ENCODE data around the gene NFIX. TPM values are rescaled to one million over a fixed set of nuclear protein-coding genes. Genes with fewer than 3 reads are reported as not detected.

The NFIX gene
- total and polyA plus RNA-seq, 2 donors (not counting 1 experiment from before 2014, with no cell fraction given) = 0.69 to 5.6 TPM

GRCh38 chr19:13133241-13133870 is 138.1 kb downstream of the NFIX start:
- 89% methylated on average over 11 of the region's 12 CpGs for WGBS (ENCODE audit: insufficient coverage)
- CTCF ChIA-PET = interaction anchor here (0.7 to 1.0 kb wide), 4 partner anchors 13 to 180 kb away, joined by 3 read pairs; no protein-coding TSS in a partner anchor
- intact Hi-C loops (cut with micrococcal nuclease) = no loop called here

DNA sequence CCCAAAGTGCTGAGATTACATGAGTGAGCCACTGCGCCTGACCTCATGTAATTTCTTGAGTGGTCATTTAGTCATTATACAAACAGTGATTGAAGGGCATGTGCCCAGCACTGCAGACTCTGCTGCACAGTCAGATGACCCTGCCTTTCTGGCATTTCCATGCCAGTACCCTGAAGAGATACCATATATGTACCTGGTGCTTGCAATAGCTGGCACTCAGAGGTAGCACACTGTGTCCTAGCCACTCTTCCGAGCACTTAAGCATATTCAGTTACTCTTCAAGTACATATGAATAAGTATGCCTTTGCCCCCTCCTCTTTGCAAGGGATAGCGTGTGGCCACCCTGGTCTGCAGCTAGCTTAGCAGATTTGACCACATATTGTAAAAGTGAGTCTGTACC is 139.4 kb downstream of the NFIX start:
- H3K79me2 ChIP-seq (ENCODE audit: control insufficient read depth, insufficient read depth, low read length) = peaks cover 64% of the 10 kb centered on the region

More at GRCh38 chr19:13133241-13133870, 138.1 kb downstream of the NFIX start:
- TF ChIP-seq EZH2 (IDR thresholded peaks at IDR 0.05; ENCODE audit: borderline replicate concordance, insufficient read depth, low read depth, low read length, poor library complexity, severe bottlenecking) = no peak
- TF ChIP-seq, protein P1, sequence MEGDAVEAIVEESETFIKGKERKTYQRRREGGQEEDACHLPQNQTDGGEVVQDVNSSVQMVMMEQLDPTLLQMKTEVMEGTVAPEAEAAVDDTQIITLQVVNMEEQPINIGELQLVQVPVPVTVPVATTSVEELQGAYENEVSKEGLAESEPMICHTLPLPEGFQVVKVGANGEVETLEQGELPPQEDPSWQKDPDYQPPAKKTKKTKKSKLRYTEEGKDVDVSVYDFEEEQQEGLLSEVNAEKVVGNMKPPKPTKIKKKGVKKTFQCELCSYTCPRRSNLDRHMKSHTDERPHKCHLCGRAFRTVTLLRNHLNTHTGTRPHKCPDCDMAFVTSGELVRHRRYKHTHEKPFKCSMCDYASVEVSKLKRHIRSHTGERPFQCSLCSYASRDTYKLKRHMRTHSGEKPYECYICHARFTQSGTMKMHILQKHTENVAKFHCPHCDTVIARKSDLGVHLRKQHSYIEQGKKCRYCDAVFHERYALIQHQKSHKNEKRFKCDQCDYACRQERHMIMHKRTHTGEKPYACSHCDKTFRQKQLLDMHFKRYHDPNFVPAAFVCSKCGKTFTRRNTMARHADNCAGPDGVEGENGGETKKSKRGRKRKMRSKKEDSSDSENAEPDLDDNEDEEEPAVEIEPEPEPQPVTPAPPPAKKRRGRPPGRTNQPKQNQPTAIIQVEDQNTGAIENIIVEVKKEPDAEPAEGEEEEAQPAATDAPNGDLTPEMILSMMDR (IDR thresholded peaks at IDR 0.05) = no peak
- no peak overlapping the region for H3K4me3 ChIP-seq (ENCODE audit: control extremely low read depth in 1 of 5, extremely low read depth in 1 of 5, insufficient read depth in 1 of 5, low read depth in 2 of 5, low read length in 4 of 5)
- H3K27me3 Mint-ChIP-seq = no peaks in the 10 kb centered on the region
- peaks cover 77% of the 10 kb centered on the region for H3K79me2 ChIP-seq (ENCODE audit: control insufficient read depth, insufficient read depth, low read length)
- no peaks in the 10 kb centered on the region for H3K9me3 Mint-ChIP-seq (ENCODE audit: insufficient read depth)
- POLR2A ChIA-PET = interaction anchor here (0.6 kb wide), 1 partner anchor 243 kb away, joined by 3 read pairs; the partner anchor contains the start of gene GCDH
- H3K27ac ChIP-seq (ENCODE audit: low read length in 2 of 2) = no peak overlapping the region
- H3K4me2 ChIP-seq (replicated peaks; ENCODE audit: low read depth, low read length, poor library complexity, severe bottlenecking) = no peak overlapping the region
- no peak overlapping the region for H3K27ac Mint-ChIP-seq
- no peak overlapping the region for H2AFZ ChIP-seq (ENCODE audit: insufficient read depth, low read depth, low read length, poor library complexity, severe bottlenecking)
- ATAC-seq (ENCODE audit: low read depth) = no peak
- peaks cover 6% of the 10 kb centered on the region for H3K4me1 Mint-ChIP-seq
- peaks cover 14% of the 10 kb centered on the region for H4K20me1 ChIP-seq (ENCODE audit: control insufficient read depth, insufficient read depth, low read length, poor library complexity, severe bottlenecking)
- H3K4me1 ChIP-seq (ENCODE audit: control insufficient read depth in 2 of 2, insufficient read depth in 2 of 2, low read length in 2 of 2) = no peaks in the 10 kb centered on the region
- H3K4me3 Mint-ChIP-seq = no peak overlapping the region
- H3K9me3 ChIP-seq (ENCODE audit: control extremely low read depth in 1 of 3, control insufficient read depth in 2 of 3, insufficient read depth in 1 of 3, low read length in 2 of 3) = no peaks in the 10 kb centered on the region
- peaks cover 0 to 21% of the 10 kb centered on the region in 2 experiments for H3K36me3 ChIP-seq (replicated peaks in 1 of 2; ENCODE audit: control extremely low read depth in 1 of 2, control insufficient read depth in 1 of 2, extremely low read depth in 1 of 2, insufficient read depth in 2 of 2, low read length in 1 of 2)
- no peak overlapping the region for H3K9ac ChIP-seq (ENCODE audit: low read length)
- no peak for DNase-seq
- no peaks in the 10 kb centered on the region for H3K27me3 ChIP-seq (replicated peaks in 1 of 4; ENCODE audit: control extremely low read depth in 1 of 4, control insufficient read depth in 3 of 4, insufficient read depth in 4 of 4, low read length in 3 of 4)

More for the DNA sequence above, 139.4 kb downstream of the NFIX start:
- Mint-ChIP-seq H3K4me3 (no peak overlapping the region), H3K27me3 (no peaks in the 10 kb centered on the region), H3K4me1 (peaks cover 6% of the 10 kb centered on the region), H3K9me3 (ENCODE audit: insufficient read depth) (no peaks in the 10 kb centered on the region), H3K27ac (no peak overlapping the region)
- intact Hi-C loops (cut with micrococcal nuclease) = no loop called here
- H3K4me3 ChIP-seq (ENCODE audit: control extremely low read depth in 1 of 5, extremely low read depth in 1 of 5, insufficient read depth in 1 of 5, low read depth in 2 of 5, low read length in 4 of 5) = no peak overlapping the region
- ChIA-PET POLR2A (no interaction called here), CTCF (interaction anchor here (0.7 kb wide), 1 partner anchor 95 kb away, joined by 3 read pairs; no protein-coding TSS in a partner anchor)
- no peak overlapping the region for H2AFZ ChIP-seq (ENCODE audit: insufficient read depth, low read depth, low read length, poor library complexity, severe bottlenecking)
- H3K4me1 ChIP-seq (ENCODE audit: control insufficient read depth in 2 of 2, insufficient read depth in 2 of 2, low read length in 2 of 2) = no peaks in the 10 kb centered on the region
- no peak for TF ChIP-seq EZH2 (IDR thresholded peaks at IDR 0.05; ENCODE audit: borderline replicate concordance, insufficient read depth, low read depth, low read length, poor library complexity, severe bottlenecking)
- TF ChIP-seq, protein P1 (IDR thresholded peaks at IDR 0.05) = no peak
- H3K27ac ChIP-seq (ENCODE audit: low read length in 2 of 2) = no peak overlapping the region
- peaks cover 7% of the 10 kb centered on the region for H4K20me1 ChIP-seq (ENCODE audit: control insufficient read depth, insufficient read depth, low read length, poor library complexity, severe bottlenecking)
- H3K27me3 ChIP-seq (replicated peaks in 1 of 4; ENCODE audit: control extremely low read depth in 1 of 4, control insufficient read depth in 3 of 4, insufficient read depth in 4 of 4, low read length in 3 of 4) = no peaks in the 10 kb centered on the region
- peaks cover 0 to 26% of the 10 kb centered on the region in 2 experiments for H3K36me3 ChIP-seq (replicated peaks in 1 of 2; ENCODE audit: control extremely low read depth in 1 of 2, control insufficient read depth in 1 of 2, extremely low read depth in 1 of 2, insufficient read depth in 2 of 2, low read length in 1 of 2)
- ATAC-seq (ENCODE audit: low read depth) (no peak), DNase-seq (no peak)
- no peak overlapping the region for H3K9ac ChIP-seq (ENCODE audit: low read length)
- no peak overlapping the region for H3K4me2 ChIP-seq (replicated peaks; ENCODE audit: low read depth, low read length, poor library complexity, severe bottlenecking)
- H3K9me3 ChIP-seq (ENCODE audit: control extremely low read depth in 1 of 3, control insufficient read depth in 2 of 3, insufficient read depth in 1 of 3, low read length in 2 of 3) = no peaks in the 10 kb centered on the region
- 100% methylated on average over 1 of the region's 3 CpGs for WGBS (ENCODE audit: insufficient coverage)
